NCI-H2171 (cell line): ENCODE results near the gene NEURL2.
"Not testable (repeated sequence)": the region's sequence is repeated elsewhere in the genome, so short reads cannot be mapped to it uniquely, and the experiment has no call there.

Experiments used
- DNase-seq: peaks from one replicate; lab custom pipeline; 2025; lab: John Stamatoyannopoulos, UW

NEURL2 gene

GRCh38 chr20:45890985-45891983 is at the start of gene NEURL2, which contains the start of gene CTSA:
Gene NEURL2 (minus strand): TSS chr20:45891208. CDS start chr20:45890991, 217 bp downstream.
Gene CTSA (plus strand): TSS chr20:45891335. CDS start chr20:45891569, 234 bp downstream.
- DNase-seq, result peak; percentile 93

GRCh38 chr20:45940469-45940868 is 49.5 kb upstream of the NEURL2 start:
- no peak for DNase-seq

GRCh38 chr20:45940053-45940452 is 49.0 kb upstream of the NEURL2 start:
- no peak for DNase-seq

GRCh38 chr20:45938727-45939438 is 47.9 kb upstream of the NEURL2 start:
- DNase-seq, result no peak

- DNase-seq, result no peak
Observed at GRCh38 chr20:45937765-45938164, 46.8 kb upstream of the NEURL2 start.

GRCh38 chr20:45935416-45936046 is 44.5 kb upstream of the NEURL2 start:
- DNase-seq, result no peak

GRCh38 chr20:45934586-45935415 is 43.8 kb upstream of the NEURL2 start, which contains the start of gene PCIF1:
Gene PCIF1 (plus strand): TSS chr20:45934683. CDS start chr20:45939000, 4,317 bp downstream.
- DNase-seq, result peak; percentile 99

GRCh38 chr20:45934046-45934585 is 43.1 kb upstream of the NEURL2 start:
- DNase-seq, result peak; percentile 79

GRCh38 chr20:45933266-45934045 is 42.4 kb upstream of the NEURL2 start:
- DNase-seq, result peak; percentile 61

- not testable (repeated sequence) for DNase-seq
Observed at GRCh38 chr20:45931680-45932079, 40.7 kb upstream of the NEURL2 start.

- no peak for DNase-seq
Observed at GRCh38 chr20:45927071-45927878, 36.3 kb upstream of the NEURL2 start.

- DNase-seq, result no peak
Observed at GRCh38 chr20:45926731-45927070, 35.7 kb upstream of the NEURL2 start.

GRCh38 chr20:45925821-45926506 is 35.0 kb upstream of the NEURL2 start:
- DNase-seq, result no peak

GRCh38 chr20:45924391-45925261 is 33.6 kb upstream of the NEURL2 start:
- DNase-seq, result no peak

- no peak for DNase-seq
Observed at GRCh38 chr20:45921337-45922189, 30.6 kb upstream of the NEURL2 start.

GRCh38 chr20:45920462-45921336 is 29.7 kb upstream of the NEURL2 start:
- DNase-seq, result no peak
